Esophagus squamous epithelium (tissue), 4 donors: ENCODE measurements around the gene KCNJ4.

ENCODE experiments used
- CTCF ChIP-seq, 6 experiments: fragments of 450-650 bp in 4 of 6; fragments of 200-600 bp in 2 of 6; sonication (generic) in 2 of 6; IDR thresholded peaks; one replicate each; pipeline ENCODE4 v1.5.1; 2016 to 2019; ENCODE audit warnings: antibody characterized with exemption in 6 of 6, mild to moderate bottlenecking in 4 of 6, moderate library complexity in 4 of 6
- POLR2A ChIP-seq, 4 donors: fragments of 450-650 bp; IDR thresholded peaks; one replicate each; pipeline ENCODE4 v1.6.1; 2017; ENCODE audit warnings: antibody characterized with exemption in 4 of 4, mild to moderate bottlenecking in 4 of 4, moderate library complexity in 3 of 4

DNA sequence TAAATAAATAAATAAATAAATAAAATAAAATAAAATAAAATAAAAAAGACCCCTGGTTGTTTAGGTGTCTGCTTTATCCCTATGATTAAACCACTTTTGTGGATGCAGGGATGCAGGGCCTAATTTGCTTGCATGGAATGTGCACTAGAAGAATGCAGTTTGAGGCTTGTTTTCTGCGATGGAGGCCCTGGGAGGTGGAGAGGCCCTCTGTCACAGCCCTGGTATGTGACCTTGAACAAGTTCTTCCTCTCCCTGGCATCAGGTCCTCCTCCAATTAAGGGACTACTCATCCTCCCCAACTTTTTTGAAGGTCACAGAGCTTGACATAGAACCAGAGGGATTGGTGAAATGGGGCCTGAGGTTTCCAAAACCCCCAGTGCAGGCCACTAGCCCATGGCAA is 22.7 kb downstream of the KCNJ4 start:
- no peak for TF ChIP-seq CTCF (IDR thresholded peaks at IDR 0.05)
- TF ChIP-seq POLR2A (IDR thresholded peaks at IDR 0.05): no peak
